Head of caudate nucleus (tissue), 42 donors: ENCODE data around the gene POLE3.
"Not testable (repeated sequence)": the region's sequence is repeated elsewhere in the genome, so short reads cannot be mapped to it uniquely, and the experiment has no call there.

ENCODE experiments used
- DNase-seq, 42 donors: peaks; one replicate each; pipeline versions ENCODE4 v3.0.0 to v3.0.0-alpha.2; 2020 to 2021; ENCODE audit warnings: mixed read lengths in 7 of 42
- intact Hi-C: fragments of 100-400 bp; cut with DNase I; formaldehyde crosslinking; loops from one replicate; pipeline ENCODE4 v1.15.0; 2022

POLE3 gene

GRCh38 chr9:113409481-113409880, 994 bp downstream of the POLE3 start:
- intact Hi-C loops: loop anchor here (10.0 kb wide), 2 partner anchors 255 to 355 kb away; partner anchors contain the start of genes SLC31A2 and ZFP37
- no peak for DNase-seq

GRCh38 chr9:113406873-113407511, 3.5 kb downstream of the POLE3 start:
- intact Hi-C loops: loop anchor here (10.0 kb wide), 2 partner anchors 252 to 352 kb away; partner anchors contain the start of genes SLC31A2 and ZFP37
- DNase-seq: peak in 38 of 42 donors; percentile 26 to 83 (median 58)

- not testable (repeated sequence) for DNase-seq
- intact Hi-C loops: loop anchor here (10.0 kb wide), 2 partner anchors 252 to 352 kb away; partner anchors contain the start of genes SLC31A2 and ZFP37
Observed at GRCh38 chr9:113406353-113406752, 4.1 kb downstream of the POLE3 start.

GRCh38 chr9:113403646-113404045, 6.8 kb downstream of the POLE3 start:
- DNase-seq: no peak
- intact Hi-C loops: loop anchor here (5.0 to 10.0 kb wide), 3 partner anchors 126 to 349 kb away; partner anchors contain the start of genes CDC26, PRPF4, SLC31A2 and ZFP37

GRCh38 chr9:113401027-113401792, 9.3 kb downstream of the POLE3 start, which contains the start of gene ALAD:
ALAD (minus strand) TSS chr9:113401284; CDS start chr9:113393559, 7,725 bp downstream.
- DNase-seq: peak; percentile 94 to 100 (median 99)
- intact Hi-C loops: loop anchor here (1.0 to 10.0 kb wide), 5 partner anchors 9 to 346 kb away; partner anchors contain the start of genes C9orf43, CDC26, POLE3 and PRPF4

- DNase-seq: no peak
- intact Hi-C loops: loop anchor here (2.0 to 10.0 kb wide), 4 partner anchors 59 to 345 kb away; partner anchors contain the start of genes CDC26, PRPF4, SLC31A2 and WDR31
Observed at GRCh38 chr9:113399646-113400200, 10.8 kb downstream of the POLE3 start.

- intact Hi-C loops: no loop called here
- no peak for DNase-seq
Observed at GRCh38 chr9:113398796-113399195, 11.7 kb downstream of the POLE3 start.

- intact Hi-C loops: no loop called here
- peak in 1 of 42 donors; percentile 1 for DNase-seq
Observed at GRCh38 chr9:113397203-113397631, 13.3 kb downstream of the POLE3 start.

- peak in 1 of 42 donors; percentile 21 for DNase-seq
- intact Hi-C loops: no loop called here
Observed at GRCh38 chr9:113395000-113395861, 15.2 kb downstream of the POLE3 start.

GRCh38 chr9:113393281-113393680, 17.2 kb downstream of the POLE3 start:
- intact Hi-C loops: no loop called here
- peak in 20 of 42 donors; percentile 18 to 65 (median 41) for DNase-seq

- DNase-seq: no peak
- intact Hi-C loops: no loop called here
Observed at GRCh38 chr9:113391917-113392316, 18.6 kb downstream of the POLE3 start.

- intact Hi-C loops: no loop called here
Observed at GRCh38 chr9:113390192-113390960, 20.1 kb downstream of the POLE3 start.

GRCh38 chr9:113389451-113389850, 21.0 kb downstream of the POLE3 start:
- intact Hi-C loops: no loop called here
- no peak for DNase-seq

More at GRCh38 chr9:113390192-113390960, 20.1 kb downstream of the POLE3 start:
- no peak for DNase-seq

- intact Hi-C loops: no loop called here
- no peak for DNase-seq
Observed at GRCh38 chr9:113388833-113389232, 21.6 kb downstream of the POLE3 start.

GRCh38 chr9:113387560-113388230, 22.8 kb downstream of the POLE3 start:
- DNase-seq: no peak
- intact Hi-C loops: no loop called here

- intact Hi-C loops: no loop called here
- DNase-seq: no peak
Observed at GRCh38 chr9:113386571-113387393, 23.7 kb downstream of the POLE3 start.
